Endothelial cell of umbilical vein (primary cell): ENCODE results near the gene MACROD2. TPM values are rescaled to one million over a fixed set of nuclear protein-coding genes. Genes with fewer than 3 reads are reported as not detected.

Experiments
- BruUV-seq: library from RNA; stranded (reverse); fragments of 400-500 nt; replicated peaks from 2 replicates; lab custom pipeline; 2021; lab: Mats Ljungman, UMichigan
- CTCF ChIA-PET: fragments of 300-600, 350-600 bp; sonication (Branson Sonifier 250); formaldehyde crosslinking; loops from one replicate; lab custom pipeline; 2021; ENCODE audit warnings: antibody characterized with exemption, inconsistent platforms; lab: Charles Lee
- POLR2A ChIA-PET: fragments of 300-600, 350-600 bp; sonication (Branson Sonifier 250); formaldehyde crosslinking; loops from one replicate; lab custom pipeline; 2021; ENCODE audit warnings: antibody characterized with exemption, inconsistent platforms; lab: Charles Lee
- DNase-seq: peaks from one replicate; pipeline ENCODE4 v3.0.0-alpha.2; 2011; ENCODE audit warnings: low read depth, low spot score
- FAIRE-seq: peaks from 2 replicates; lab custom pipeline; 2011; peaks lifted over from hg19 to GRCh38; lab: Jason Lieb, UNC
- H2AFZ ChIP-seq: 2 replicates; pipeline ENCODE4 v1.6.0; 2012; ENCODE audit warnings: low read depth, low read length, control low read depth, inconsistent platforms
- H3K27ac ChIP-seq: 2 replicates; pipeline ENCODE4 v1.5.1; 2011; ENCODE audit warnings: low read depth, mild to moderate bottlenecking, control low read depth, low read length, moderate library complexity; ENCODE audit not compliant: insufficient read depth
- H3K27me3 ChIP-seq, 2 experiments: 2 replicates each; pipeline versions ENCODE4 v1.6.0 to v1.6.1; 2011; ENCODE audit warnings: low read length in 2 of 2, mixed read lengths in 1 of 2; ENCODE audit not compliant: control insufficient read depth in 2 of 2, insufficient read depth in 2 of 2
- H3K36me3 ChIP-seq, 2 experiments: 2 replicates in 1 of 2; 3 replicates in 1 of 2; pipeline ENCODE4 v1.5.1; 2011; ENCODE audit warnings: low read length in 2 of 2, mild to moderate bottlenecking in 1 of 2, moderate library complexity in 1 of 2; ENCODE audit not compliant: control insufficient read depth in 2 of 2, insufficient read depth in 2 of 2; ENCODE audit errors: extremely low read depth in 1 of 2
- H3K4me1 ChIP-seq: 3 replicates; pipeline ENCODE4 v1.5.1; 2011; ENCODE audit warnings: mild to moderate bottlenecking, low read length; ENCODE audit not compliant: control insufficient read depth, insufficient read depth; ENCODE audit errors: extremely low read depth
- H3K4me2 ChIP-seq: 2 replicates; pipeline ENCODE4 v1.6.1; 2011; ENCODE audit warnings: low read length, control low read depth, mixed read lengths; ENCODE audit not compliant: insufficient read depth
- H3K4me3 ChIP-seq, 3 experiments: fragments of 200-600 bp in 1 of 3; sonication (generic), shearing (Covaris generic) in 1 of 3; replicated peaks in 1 of 3; 2 replicates each; pipeline ENCODE4 v1.5.1; 2011 to 2016; ENCODE audit warnings: control low read depth in 3 of 3, low read length in 3 of 3, mild to moderate bottlenecking in 2 of 3, inconsistent platforms in 1 of 3, low read depth in 1 of 3, moderate library complexity in 1 of 3; ENCODE audit not compliant: insufficient read depth in 1 of 3
- H3K79me2 ChIP-seq: 2 replicates; pipeline ENCODE4 v1.6.0; 2012; ENCODE audit warnings: low read length, inconsistent platforms; ENCODE audit not compliant: control insufficient read depth, insufficient read depth
- H3K9ac ChIP-seq: replicated peaks from 2 replicates; pipeline ENCODE3; 2011; ENCODE audit warnings: low read length, control low read depth; ENCODE audit not compliant: insufficient read depth; ENCODE audit errors: extremely low read depth
- H3K9me1 ChIP-seq: replicated peaks from 3 replicates; pipeline ENCODE4 v1.6.0; 2011; ENCODE audit warnings: mild to moderate bottlenecking, low read length; ENCODE audit not compliant: control insufficient read depth, insufficient read depth; ENCODE audit errors: extremely low read depth
- H3K9me3 ChIP-seq: replicated peaks from 2 replicates; pipeline ENCODE4 v1.5.1; 2012; ENCODE audit warnings: low read length, inconsistent platforms; ENCODE audit not compliant: control insufficient read depth, insufficient read depth
- H4K20me1 ChIP-seq: replicated peaks from 2 replicates; pipeline ENCODE3; 2011; ENCODE audit warnings: mild to moderate bottlenecking, low read length; ENCODE audit not compliant: control insufficient read depth, insufficient read depth; ENCODE audit errors: extremely low read depth
- CTCF ChIP-seq, 2 donors: IDR thresholded peaks; 1 replicate in 1 of 2; 2 replicates in 1 of 2; pipeline ENCODE4 v1.5.1; 2011; ENCODE audit warnings: low read length in 2 of 2, mild to moderate bottlenecking in 2 of 2, moderate library complexity in 2 of 2, control low read depth in 1 of 2, inconsistent platforms in 1 of 2, low read depth in 1 of 2; ENCODE audit not compliant: insufficient read depth in 1 of 2; ENCODE audit errors: extremely low read depth in 1 of 2
- EZH2 ChIP-seq: IDR thresholded peaks from 2 replicates; pipeline ENCODE4 v1.6.1; 2012; ENCODE audit warnings: borderline replicate concordance, low read depth, mild to moderate bottlenecking, moderate library complexity, low read length, inconsistent platforms; ENCODE audit not compliant: severe bottlenecking
- FOS ChIP-seq: IDR thresholded peaks from 2 replicates; pipeline ENCODE4 v1.6.1; 2011; ENCODE audit warnings: mild to moderate bottlenecking, low read length, moderate library complexity, borderline replicate concordance; ENCODE audit not compliant: insufficient read depth
- GATA2 ChIP-seq: IDR thresholded peaks from 2 replicates; pipeline ENCODE4 v1.7.0; 2011; ENCODE audit warnings: low read depth, mild to moderate bottlenecking, moderate library complexity, mixed read lengths, low read length; ENCODE audit not compliant: insufficient read length, insufficient read depth
- JUN ChIP-seq: IDR thresholded peaks from 2 replicates; pipeline ENCODE4 v1.6.1; 2011; ENCODE audit warnings: borderline replicate concordance, low read depth; ENCODE audit not compliant: insufficient read length, insufficient read depth
- MAX ChIP-seq: IDR thresholded peaks from 2 replicates; pipeline ENCODE4 v1.6.1; 2011; ENCODE audit not compliant: insufficient read depth, insufficient read length
- MYC ChIP-seq: IDR thresholded peaks from one replicate; pipeline ENCODE4 v1.6.1; 2011; ENCODE audit warnings: mild to moderate bottlenecking, low read depth, low read length
- POLR2A ChIP-seq: IDR thresholded peaks from 2 replicates; pipeline ENCODE4 v1.6.1; 2012; ENCODE audit warnings: low read depth, mild to moderate bottlenecking, control low read depth, low read length
- POLR2AphosphoS5 ChIP-seq: IDR thresholded peaks from 2 replicates; pipeline ENCODE4 v1.6.1; 2012; ENCODE audit warnings: low read depth, mild to moderate bottlenecking, control low read depth, low read length, moderate library complexity; ENCODE audit not compliant: insufficient read depth
- dilution Hi-C: fragments of 300-500 bp; cut with MboI; formaldehyde crosslinking; loops from one replicate; pipeline ENCODE4 v1.15.0; 2019; ENCODE audit warnings: low sequenced_read_pairs; ENCODE audit not compliant: extremely low pct_ligation_motif_present
- intact Hi-C: fragments of 100-400 bp; cut with micrococcal nuclease; formaldehyde crosslinking; loops from one replicate; pipeline ENCODE4 v1.10.0; 2022
- polyA plus RNA-seq, 4 experiments: library from polyadenylated mRNA; depleted of rRNA in 3 of 4; stranded (reverse) in 3 of 4; unstranded in 1 of 4; fragments of >200 nt; gene quantifications; 2 replicates each; pipeline versions ENCODE4 v1.2.1 to v1.2.3, GENCODE V29; 2011 to 2012; ENCODE audit warnings: missing spikeins in 1 of 4
- total RNA-seq: library from RNA; stranded (reverse); gene quantifications from 2 replicates; pipeline ENCODE4 v1.2.3, GENCODE V29; 2021

MACROD2 gene
- total and polyA plus RNA-seq, 2 donors (not counting 3 experiments of a cell fraction or from before 2014, with no cell fraction given) = 0.11 to 0.73 TPM

- Histone ChIP-seq H2AFZ (no peak overlapping the region), H3K9me3 (no peaks in the 10 kb centered on the region), H3K4me3 (no peak overlapping the region), H3K79me2 (no peaks in the 10 kb centered on the region), H3K4me1 (no peaks in the 10 kb centered on the region), H4K20me1 (no peaks in the 10 kb centered on the region), H3K4me2 (no peak overlapping the region), H3K9me1 (no peaks in the 10 kb centered on the region), H3K9ac (no peak overlapping the region), H3K27me3 (no peaks in the 10 kb centered on the region), H3K36me3 (no peaks in the 10 kb centered on the region), H3K27ac (no peak overlapping the region)
- BruUV-seq = no TSS peak
- DNase-seq (no peak), FAIRE-seq (no peak)
- intact Hi-C loops (no loop called here), dilution Hi-C loops (no loop called here)
- POLR2A ChIA-PET = no interaction called here
- TF ChIP-seq EZH2 = no peak
- no peak for TF ChIP-seq POLR2AphosphoS5
- no peak for TF ChIP-seq JUN
- TF ChIP-seq GATA2 = no peak
- no peak for TF ChIP-seq POLR2A
- no peak for TF ChIP-seq CTCF (IDR thresholded peaks at IDR 0.05; ENCODE audit: extremely low read depth in 1 of 2, insufficient read depth in 1 of 2, low read depth in 1 of 2, low read length in 2 of 2)
- no peak for TF ChIP-seq FOS
- TF ChIP-seq MYC = no peak
- no peak for TF ChIP-seq MAX
- CTCF ChIA-PET = no interaction called here
These were observed 1865.5 kb downstream of the MACROD2 start for GRCh38 chr20:15860850-15861249.
